Ishikawa (cell line): Measurements from ENCODE around the gene ZCCHC17.

Source experiments
- CEBPB ChIP-seq: IDR thresholded peaks from 2 replicates; pipeline ENCODE4 v1.6.1; 2012
- EGR1 ChIP-seq: IDR thresholded peaks from 2 replicates; pipeline ENCODE4 v1.6.1; 2012
- EP300 ChIP-seq: IDR thresholded peaks from 2 replicates; pipeline ENCODE4 v1.6.1; 2012; ENCODE audit warnings: borderline replicate concordance
- RAD21 ChIP-seq: IDR thresholded peaks from 2 replicates; pipeline ENCODE4 v1.6.1; 2012; ENCODE audit warnings: low read depth
- TAF1 ChIP-seq: IDR thresholded peaks from 2 replicates; pipeline ENCODE4 v1.6.1; 2012; ENCODE audit warnings: low read depth, mild to moderate bottlenecking
- TCF12 ChIP-seq: IDR thresholded peaks from 2 replicates; pipeline ENCODE4 v1.6.1; 2012; ENCODE audit warnings: low read depth
- TEAD4 ChIP-seq: IDR thresholded peaks from 2 replicates; pipeline ENCODE4 v1.6.1; 2012
- YY1 ChIP-seq: IDR thresholded peaks from 2 replicates; pipeline ENCODE4 v1.6.1; 2012; ENCODE audit warnings: low read depth
- TF ChIP-seq, protein P1 (sequence below): IDR thresholded peaks from 2 replicates; pipeline ENCODE4 v1.6.1; 2012; ENCODE audit warnings: low read depth, mild to moderate bottlenecking
- TF ChIP-seq, protein P2 (sequence below): IDR thresholded peaks from 2 replicates; pipeline ENCODE4 v1.6.1; 2012

- TF ChIP-seq, protein P1, sequence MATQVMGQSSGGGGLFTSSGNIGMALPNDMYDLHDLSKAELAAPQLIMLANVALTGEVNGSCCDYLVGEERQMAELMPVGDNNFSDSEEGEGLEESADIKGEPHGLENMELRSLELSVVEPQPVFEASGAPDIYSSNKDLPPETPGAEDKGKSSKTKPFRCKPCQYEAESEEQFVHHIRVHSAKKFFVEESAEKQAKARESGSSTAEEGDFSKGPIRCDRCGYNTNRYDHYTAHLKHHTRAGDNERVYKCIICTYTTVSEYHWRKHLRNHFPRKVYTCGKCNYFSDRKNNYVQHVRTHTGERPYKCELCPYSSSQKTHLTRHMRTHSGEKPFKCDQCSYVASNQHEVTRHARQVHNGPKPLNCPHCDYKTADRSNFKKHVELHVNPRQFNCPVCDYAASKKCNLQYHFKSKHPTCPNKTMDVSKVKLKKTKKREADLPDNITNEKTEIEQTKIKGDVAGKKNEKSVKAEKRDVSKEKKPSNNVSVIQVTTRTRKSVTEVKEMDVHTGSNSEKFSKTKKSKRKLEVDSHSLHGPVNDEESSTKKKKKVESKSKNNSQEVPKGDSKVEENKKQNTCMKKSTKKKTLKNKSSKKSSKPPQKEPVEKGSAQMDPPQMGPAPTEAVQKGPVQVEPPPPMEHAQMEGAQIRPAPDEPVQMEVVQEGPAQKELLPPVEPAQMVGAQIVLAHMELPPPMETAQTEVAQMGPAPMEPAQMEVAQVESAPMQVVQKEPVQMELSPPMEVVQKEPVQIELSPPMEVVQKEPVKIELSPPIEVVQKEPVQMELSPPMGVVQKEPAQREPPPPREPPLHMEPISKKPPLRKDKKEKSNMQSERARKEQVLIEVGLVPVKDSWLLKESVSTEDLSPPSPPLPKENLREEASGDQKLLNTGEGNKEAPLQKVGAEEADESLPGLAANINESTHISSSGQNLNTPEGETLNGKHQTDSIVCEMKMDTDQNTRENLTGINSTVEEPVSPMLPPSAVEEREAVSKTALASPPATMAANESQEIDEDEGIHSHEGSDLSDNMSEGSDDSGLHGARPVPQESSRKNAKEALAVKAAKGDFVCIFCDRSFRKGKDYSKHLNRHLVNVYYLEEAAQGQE, result no peak
- no peak for TF ChIP-seq CEBPB
- TF ChIP-seq EP300, result no peak
- no peak for TF ChIP-seq TAF1
- TF ChIP-seq, protein P2, sequence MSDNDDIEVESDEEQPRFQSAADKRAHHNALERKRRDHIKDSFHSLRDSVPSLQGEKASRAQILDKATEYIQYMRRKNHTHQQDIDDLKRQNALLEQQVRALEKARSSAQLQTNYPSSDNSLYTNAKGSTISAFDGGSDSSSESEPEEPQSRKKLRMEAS, result no peak
- no peak for TF ChIP-seq RAD21
- no peak for TF ChIP-seq YY1
- TF ChIP-seq EGR1, result no peak
- TF ChIP-seq TEAD4, result no peak
- TF ChIP-seq TCF12, result no peak
Measured at GRCh38 chr1:31249854-31250253, 47.0 kb upstream of the ZCCHC17 start.
